Measurements from ENCODE around the gene WDR19.

The WDR19 gene

DNA sequence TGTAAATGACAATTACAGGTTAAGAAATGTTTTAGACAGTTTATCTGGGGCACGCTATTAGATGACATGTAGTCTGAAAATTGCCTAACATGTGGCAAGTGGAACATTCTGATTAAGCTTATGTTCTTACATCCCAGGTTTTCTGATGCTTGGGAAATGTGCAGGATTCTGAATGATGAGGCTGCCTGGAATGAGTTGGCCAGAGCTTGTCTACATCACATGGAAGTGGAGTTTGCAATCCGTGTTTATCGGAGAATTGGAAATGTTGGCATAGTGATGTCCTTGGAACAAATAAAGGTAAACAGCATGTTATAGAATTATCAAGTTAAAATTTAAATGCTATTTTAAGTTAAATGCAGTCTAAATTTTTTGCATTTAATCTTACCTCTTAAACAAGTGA, 49.3 kb downstream of the WDR19 start:
- H3K4me3 ChIP-seq (ENCODE audit: low read depth, low read length) = no peak overlapping the region
- peak; percentile 52 for DNase-seq (ENCODE audit: low read depth)
- TF ChIP-seq, protein P1, sequence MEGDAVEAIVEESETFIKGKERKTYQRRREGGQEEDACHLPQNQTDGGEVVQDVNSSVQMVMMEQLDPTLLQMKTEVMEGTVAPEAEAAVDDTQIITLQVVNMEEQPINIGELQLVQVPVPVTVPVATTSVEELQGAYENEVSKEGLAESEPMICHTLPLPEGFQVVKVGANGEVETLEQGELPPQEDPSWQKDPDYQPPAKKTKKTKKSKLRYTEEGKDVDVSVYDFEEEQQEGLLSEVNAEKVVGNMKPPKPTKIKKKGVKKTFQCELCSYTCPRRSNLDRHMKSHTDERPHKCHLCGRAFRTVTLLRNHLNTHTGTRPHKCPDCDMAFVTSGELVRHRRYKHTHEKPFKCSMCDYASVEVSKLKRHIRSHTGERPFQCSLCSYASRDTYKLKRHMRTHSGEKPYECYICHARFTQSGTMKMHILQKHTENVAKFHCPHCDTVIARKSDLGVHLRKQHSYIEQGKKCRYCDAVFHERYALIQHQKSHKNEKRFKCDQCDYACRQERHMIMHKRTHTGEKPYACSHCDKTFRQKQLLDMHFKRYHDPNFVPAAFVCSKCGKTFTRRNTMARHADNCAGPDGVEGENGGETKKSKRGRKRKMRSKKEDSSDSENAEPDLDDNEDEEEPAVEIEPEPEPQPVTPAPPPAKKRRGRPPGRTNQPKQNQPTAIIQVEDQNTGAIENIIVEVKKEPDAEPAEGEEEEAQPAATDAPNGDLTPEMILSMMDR (IDR thresholded peaks at IDR 0.05; ENCODE audit: control insufficient read depth, extremely low read depth, insufficient read depth) = no peak

DNA sequence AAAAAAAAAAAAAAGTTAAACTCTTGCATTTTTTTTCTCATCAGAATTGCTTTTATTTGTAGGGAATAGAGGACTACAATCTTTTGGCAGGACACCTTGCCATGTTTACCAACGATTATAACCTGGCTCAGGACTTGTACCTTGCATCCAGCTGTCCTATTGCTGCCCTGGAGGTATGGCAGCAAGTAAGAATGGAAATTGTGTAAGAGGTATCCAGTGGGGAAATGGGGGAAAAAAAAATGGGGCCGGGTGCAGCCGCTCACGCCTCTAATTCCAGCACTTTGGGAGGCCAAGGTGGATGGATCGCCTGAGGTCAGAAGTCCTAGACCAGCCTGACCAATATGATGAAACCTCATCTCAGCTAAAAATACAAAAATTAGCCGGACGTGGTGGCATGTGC, 49.8 kb downstream of the WDR19 start:
- peak; percentile 52 for DNase-seq (ENCODE audit: low read depth)
- no peak overlapping the region for H3K4me3 ChIP-seq (ENCODE audit: low read depth, low read length)
- TF ChIP-seq, protein P1 (IDR thresholded peaks at IDR 0.05; ENCODE audit: control insufficient read depth, extremely low read depth, insufficient read depth) = no peak

DNA sequence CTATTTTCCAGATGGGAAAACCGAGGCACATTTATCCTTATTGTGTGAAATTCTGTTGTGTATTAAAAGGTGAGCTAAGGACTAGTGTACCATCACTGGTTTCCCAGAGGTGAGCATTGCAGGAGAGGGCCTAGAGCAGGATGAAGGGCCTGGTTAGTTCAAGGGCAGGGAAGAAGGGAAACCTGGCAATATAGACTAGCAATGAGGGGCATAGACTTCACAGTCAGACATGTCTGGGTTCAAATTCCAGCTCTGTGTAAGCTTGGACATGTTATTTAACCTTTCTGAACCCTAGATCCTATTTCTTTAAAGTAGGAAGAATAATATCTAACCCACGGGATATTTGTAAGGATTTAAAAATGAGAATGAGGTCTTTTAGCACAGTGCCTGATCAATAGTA, 50.8 kb downstream of the WDR19 start:
- no peak overlapping the region for H3K4me3 ChIP-seq (ENCODE audit: low read depth, low read length)
- DNase-seq (ENCODE audit: low read depth) = no peak
- TF ChIP-seq, protein P1 (IDR thresholded peaks at IDR 0.05; ENCODE audit: control insufficient read depth, extremely low read depth, insufficient read depth) = no peak

DNA sequence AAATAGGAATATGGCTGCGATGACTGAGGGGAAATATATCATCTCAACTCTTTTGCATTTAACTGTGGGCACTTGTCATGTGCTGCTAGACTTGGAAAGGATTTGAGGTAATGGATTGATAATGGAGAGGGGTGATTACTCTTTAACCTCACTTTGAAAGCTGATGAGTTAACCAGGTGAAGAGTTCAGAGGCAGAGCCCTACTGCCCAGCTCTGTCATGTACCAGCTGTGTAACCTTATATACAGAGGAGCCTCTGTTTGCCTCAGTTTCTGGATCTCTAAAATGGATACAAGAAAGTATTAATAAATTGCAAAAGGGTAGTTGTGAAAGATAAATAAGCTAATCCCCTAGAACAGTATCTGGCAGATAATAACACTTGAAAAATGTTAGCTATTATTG, 51.5 kb downstream of the WDR19 start:
- DNase-seq (ENCODE audit: low read depth) = no peak
- no peak overlapping the region for H3K4me3 ChIP-seq (ENCODE audit: low read depth, low read length)
- TF ChIP-seq, protein P1 (IDR thresholded peaks at IDR 0.05; ENCODE audit: control insufficient read depth, extremely low read depth, insufficient read depth) = no peak

DNA sequence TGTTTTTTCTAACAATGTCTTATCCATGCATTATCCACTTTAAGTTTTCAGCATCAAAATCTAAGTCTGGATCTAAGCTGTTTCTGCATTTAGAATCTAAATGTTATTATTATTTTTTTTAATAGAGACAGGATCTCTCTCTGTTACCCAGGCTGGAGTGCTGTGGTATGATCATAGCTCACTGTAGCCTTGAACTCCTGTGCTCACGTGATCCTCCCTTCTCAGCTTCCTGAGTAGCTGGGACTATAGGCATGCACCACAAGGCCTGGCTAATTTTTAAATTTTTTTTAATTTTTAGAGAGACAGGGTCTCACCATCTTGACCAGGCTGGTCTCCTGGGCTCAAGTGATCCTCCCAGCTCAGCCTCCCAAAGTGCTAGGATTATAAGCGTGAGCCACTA, 52.7 kb downstream of the WDR19 start:
- TF ChIP-seq, protein P1 (IDR thresholded peaks at IDR 0.05; ENCODE audit: control insufficient read depth, extremely low read depth, insufficient read depth) = no peak
- no peak for DNase-seq (ENCODE audit: low read depth)
- no peak overlapping the region for H3K4me3 ChIP-seq (ENCODE audit: low read depth, low read length)

DNA sequence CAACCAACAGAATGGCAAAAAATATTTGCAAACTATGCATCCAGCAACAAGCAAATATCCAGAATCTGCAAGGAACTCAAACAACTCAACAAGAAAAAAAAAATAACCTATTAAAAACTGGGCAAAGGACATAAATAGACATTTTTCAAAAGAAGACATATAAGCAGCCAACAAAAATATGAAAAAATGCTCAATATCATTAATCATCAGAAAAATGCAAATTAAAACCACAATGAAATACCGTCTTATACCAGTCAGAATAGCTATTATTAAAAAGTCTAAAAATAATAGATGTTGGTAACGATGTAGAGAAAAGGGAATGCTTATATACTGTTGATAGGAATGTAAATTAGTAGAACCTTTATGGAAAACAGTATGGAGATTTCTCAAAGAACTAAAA, 53.4 kb downstream of the WDR19 start:
- TF ChIP-seq, protein P1 (IDR thresholded peaks at IDR 0.05; ENCODE audit: control insufficient read depth, extremely low read depth, insufficient read depth) = no peak
- no peak overlapping the region for H3K4me3 ChIP-seq (ENCODE audit: low read depth, low read length)
- no peak for DNase-seq (ENCODE audit: low read depth)

DNA sequence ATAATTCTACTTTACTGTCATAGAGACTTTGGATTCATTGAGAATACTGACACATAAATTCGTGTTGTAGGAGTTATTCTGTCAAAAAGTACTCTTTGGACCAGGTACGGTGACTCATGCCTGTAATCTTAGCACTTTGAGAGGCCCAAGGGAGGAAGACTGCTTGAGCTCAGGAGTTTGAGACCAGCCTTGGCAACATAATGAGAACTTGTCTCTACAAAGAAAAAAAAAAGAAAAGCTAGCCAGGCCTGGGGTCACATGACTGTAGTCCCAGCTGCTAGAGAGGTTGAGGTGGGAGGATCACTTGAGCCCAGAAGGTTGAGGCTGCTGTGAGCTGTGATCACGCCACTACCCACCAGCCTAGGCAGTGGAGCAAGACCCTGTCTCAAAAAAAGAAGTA, 54.9 kb downstream of the WDR19 start:
- no peak overlapping the region for H3K4me3 ChIP-seq (ENCODE audit: low read depth, low read length)
- TF ChIP-seq, protein P1 (IDR thresholded peaks at IDR 0.05; ENCODE audit: control insufficient read depth, extremely low read depth, insufficient read depth) = no peak
- no peak for DNase-seq (ENCODE audit: low read depth)

Measured in LNCaP clone FGC (cell line).